Caco-2 (cell line): ENCODE measurements around the gene SHB. TPM values are rescaled to one million over a fixed set of nuclear protein-coding genes. Genes with fewer than 3 reads are reported as not detected.

Experiments
- BruUV-seq: library from RNA; stranded (reverse); fragments of 400-500 nt; replicated peaks from 2 replicates; lab custom pipeline; 2021; lab: Mats Ljungman, UMichigan
- CTCF ChIA-PET: fragments of 300-600 bp; sonication (Branson Sonifier 250); formaldehyde crosslinking; loops from one replicate; lab custom pipeline; 2022; ENCODE audit warnings: antibody characterized with exemption; lab: Charles Lee
- POLR2A ChIA-PET: fragments of 300-600 bp; sonication (Branson Sonifier 250); formaldehyde crosslinking; loops from one replicate; lab custom pipeline; 2022; ENCODE audit warnings: antibody characterized with exemption; lab: Charles Lee
- DNase-seq, 2 experiments: peaks; one replicate each; pipeline versions ENCODE4 v3.0.0 to v3.0.0-alpha.2; 2020 to 2022
- H3K27me3 ChIP-seq: replicated peaks from 2 replicates; pipeline ENCODE4 v1.6.0; 2011; ENCODE audit warnings: low read length; ENCODE audit not compliant: control insufficient read depth, insufficient read depth
- H3K36me3 ChIP-seq: 2 replicates; pipeline ENCODE4 v1.5.1; 2011; ENCODE audit warnings: low read length; ENCODE audit not compliant: control insufficient read depth, insufficient read depth
- H3K4me1 ChIP-seq: fragments of 250-450 bp; sonication (Bioruptor Pico); 2 replicates; pipeline ENCODE4 v1.5.1; 2020; ENCODE audit warnings: mild to moderate bottlenecking
- H3K4me3 ChIP-seq: 2 replicates; pipeline ENCODE4 v1.5.1; 2011; ENCODE audit warnings: low read depth, mild to moderate bottlenecking, control low read depth, low read length
- H3K9me3 ChIP-seq: fragments of 250-450 bp; sonication (Bioruptor Pico); 2 replicates; pipeline ENCODE4 v1.5.1; 2020; ENCODE audit warnings: mild to moderate bottlenecking, moderate library complexity
- H3K27ac Mint-ChIP-seq: one replicate; pipeline ENCODE4 v1.8.0; 2022; ENCODE audit warnings: mixed read lengths; ENCODE audit not compliant: unreplicated experiment
- H3K27me3 Mint-ChIP-seq: one replicate; pipeline ENCODE4 v1.8.0; 2022; ENCODE audit warnings: mixed read lengths; ENCODE audit not compliant: insufficient read depth, unreplicated experiment
- H3K36me3 Mint-ChIP-seq: one replicate; pipeline ENCODE4 v1.8.0; 2022; ENCODE audit warnings: mild to moderate bottlenecking, mixed read lengths; ENCODE audit not compliant: insufficient read depth, unreplicated experiment
- H3K4me1 Mint-ChIP-seq: one replicate; pipeline ENCODE4 v1.8.0; 2022; ENCODE audit warnings: low read depth, mixed read lengths; ENCODE audit not compliant: unreplicated experiment
- H3K4me3 Mint-ChIP-seq: one replicate; pipeline ENCODE4 v1.8.0; 2022; ENCODE audit warnings: mild to moderate bottlenecking, moderate library complexity, mixed read lengths; ENCODE audit not compliant: unreplicated experiment
- H3K9me3 Mint-ChIP-seq: one replicate; pipeline ENCODE4 v1.8.0; 2022; ENCODE audit warnings: mixed read lengths; ENCODE audit not compliant: unreplicated experiment
- CTCF ChIP-seq, 2 experiments: fragments of 200-600 bp in 1 of 2; IDR thresholded peaks; 1 replicate in 1 of 2; 2 replicates in 1 of 2; pipeline versions ENCODE4 v1.5.1 to v1.8.0; 2011 to 2022; ENCODE audit warnings: antibody characterized with exemption in 1 of 2, control low read depth in 1 of 2, inconsistent platforms in 1 of 2, low read depth in 1 of 2, low read length in 1 of 2, mild to moderate bottlenecking in 1 of 2, moderate library complexity in 1 of 2; ENCODE audit not compliant: insufficient read depth in 1 of 2, severe bottlenecking in 1 of 2, unreplicated experiment in 1 of 2
- intact Hi-C: fragments of 100-400 bp; cut with micrococcal nuclease; formaldehyde crosslinking; loops from one replicate; pipeline ENCODE4 v1.10.0; 2022; ENCODE audit not compliant: unreplicated experiment
- total RNA-seq: library from RNA; stranded (reverse); gene quantifications from 2 replicates; pipeline ENCODE4 v1.2.3, GENCODE V29; 2022

SHB gene
- total RNA-seq, 1 experiment from 2014 or later: 18.3 TPM

GRCh38 chr9:37956423-37956820 lies 112.6 kb downstream of the SHB start:
- no peaks in the 10 kb centered on the region for H3K27me3 Mint-ChIP-seq
- H3K9me3 Mint-ChIP-seq: no peaks in the 10 kb centered on the region
- no peak for DNase-seq
- Histone ChIP-seq H3K27me3 (no peaks in the 10 kb centered on the region), H3K36me3 (no peaks in the 10 kb centered on the region), H3K4me1 (peaks cover 23% of the 10 kb centered on the region), H3K4me3 (no peak overlapping the region), H3K9me3 (no peaks in the 10 kb centered on the region)
- CTCF ChIA-PET: no interaction called here
- no TSS peak for BruUV-seq
- no peak overlapping the region for H3K4me3 Mint-ChIP-seq
- no peak for TF ChIP-seq CTCF (IDR thresholded peaks at IDR 0.05; ENCODE audit: insufficient read depth in 1 of 2, low read depth in 1 of 2, low read length in 1 of 2, severe bottlenecking in 1 of 2, unreplicated experiment in 1 of 2)
- H3K27ac Mint-ChIP-seq: no peak overlapping the region
- H3K4me1 Mint-ChIP-seq: peaks cover 27% of the 10 kb centered on the region
- H3K36me3 Mint-ChIP-seq: peaks cover 37% of the 10 kb centered on the region
- POLR2A ChIA-PET: no interaction called here
- intact Hi-C loops: no loop called here

- POLR2A ChIA-PET: no interaction called here
These were observed 113.1 kb downstream of the SHB start for GRCh38 chr9:37955781-37956422.

GRCh38 chr9:37954581-37954981 lies 114.4 kb downstream of the SHB start:
- Mint-ChIP-seq H3K27ac (peak overlapping the region; percentile 66), H3K4me3 (no peak overlapping the region), H3K36me3 (peaks cover 45% of the 10 kb centered on the region), H3K4me1 (peaks cover 29% of the 10 kb centered on the region), H3K27me3 (no peaks in the 10 kb centered on the region), H3K9me3 (no peaks in the 10 kb centered on the region)
- no peaks in the 10 kb centered on the region for H3K9me3 ChIP-seq
- no peaks in the 10 kb centered on the region for H3K36me3 ChIP-seq
- ChIA-PET CTCF (no interaction called here), POLR2A (no interaction called here)
- intact Hi-C loops: no loop called here
- DNase-seq: no peak
- no peak overlapping the region for H3K4me3 ChIP-seq
- TF ChIP-seq CTCF (IDR thresholded peaks at IDR 0.05; ENCODE audit: insufficient read depth in 1 of 2, low read depth in 1 of 2, low read length in 1 of 2, severe bottlenecking in 1 of 2, unreplicated experiment in 1 of 2): no peak
- H3K4me1 ChIP-seq: peaks cover 24% of the 10 kb centered on the region
- no peaks in the 10 kb centered on the region for H3K27me3 ChIP-seq
- BruUV-seq: no TSS peak

More at GRCh38 chr9:37955781-37956422, 113.1 kb downstream of the SHB start:
- no peaks in the 10 kb centered on the region for H3K27me3 ChIP-seq
- no peaks in the 10 kb centered on the region for H3K27me3 Mint-ChIP-seq
- H3K9me3 ChIP-seq: no peaks in the 10 kb centered on the region
- peaks cover 42% of the 10 kb centered on the region for H3K36me3 Mint-ChIP-seq
- H3K4me3 Mint-ChIP-seq: no peak overlapping the region
- TF ChIP-seq CTCF (IDR thresholded peaks at IDR 0.05; ENCODE audit: insufficient read depth in 1 of 2, low read depth in 1 of 2, low read length in 1 of 2, severe bottlenecking in 1 of 2, unreplicated experiment in 1 of 2): no peak
- H3K4me1 Mint-ChIP-seq: peaks cover 29% of the 10 kb centered on the region
- no peaks in the 10 kb centered on the region for H3K36me3 ChIP-seq
- H3K4me1 ChIP-seq: peaks cover 24% of the 10 kb centered on the region
- no peak overlapping the region for H3K4me3 ChIP-seq
- no peaks in the 10 kb centered on the region for H3K9me3 Mint-ChIP-seq
- CTCF ChIA-PET: no interaction called here
- no peak for DNase-seq
- intact Hi-C loops: no loop called here
- no peak overlapping the region for H3K27ac Mint-ChIP-seq
- BruUV-seq: no TSS peak
